Epithelial cell of proximal tubule (primary cell): ENCODE results near the gene HORMAD2. TPM values are rescaled to one million over a fixed set of nuclear protein-coding genes. Genes with fewer than 3 reads are reported as not detected.

Source experiments
- DNase-seq: peaks from one replicate; pipeline ENCODE4 v3.0.0-alpha.2; 2011; ENCODE audit warnings: low read depth
- H3K4me3 ChIP-seq: 2 replicates; pipeline ENCODE4 v1.5.1; 2011; ENCODE audit warnings: low read depth, mild to moderate bottlenecking, low read length
- CTCF ChIP-seq: conservative IDR thresholded peaks from 2 replicates; pipeline ENCODE4 v1.5.1; 2012; ENCODE audit warnings: low read depth, mild to moderate bottlenecking, low read length
- total RNA-seq: library from RNA; depleted of rRNA; stranded (reverse); fragments of >200 nt; gene quantifications from 2 replicates; pipeline ENCODE4 v1.2.3, GENCODE V29; 2015

The HORMAD2 gene
- total RNA-seq, 1 donor from 2014 or later: not detected

GRCh38 chr22:30040499-30041260 lies 39.6 kb upstream of the HORMAD2 start:
- H3K4me3 ChIP-seq: no peak overlapping the region
- DNase-seq: no peak
- no peak for TF ChIP-seq CTCF

DNA sequence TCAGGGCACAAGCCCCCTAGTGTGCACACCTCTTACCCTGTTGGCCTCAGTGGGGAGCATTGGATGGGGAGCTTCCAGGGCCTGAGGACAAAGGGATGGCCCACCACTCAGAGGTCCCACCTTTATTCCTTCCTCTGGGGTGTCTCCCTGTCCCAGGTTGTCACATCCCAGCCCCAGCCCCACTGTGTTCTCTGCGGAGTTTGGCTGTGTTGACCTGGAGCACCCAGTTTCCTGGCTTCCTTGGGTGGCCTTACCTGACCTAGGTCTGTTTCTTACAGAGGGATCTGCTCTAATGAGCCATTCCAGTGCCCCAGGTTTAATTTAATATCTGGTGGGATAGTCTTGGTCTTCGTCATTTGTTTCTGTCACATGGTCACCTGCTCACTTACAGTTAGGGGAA lies 38.8 kb upstream of the HORMAD2 start:
- TF ChIP-seq CTCF: no peak
- DNase-seq: no peak
- H3K4me3 ChIP-seq: no peak overlapping the region

DNA sequence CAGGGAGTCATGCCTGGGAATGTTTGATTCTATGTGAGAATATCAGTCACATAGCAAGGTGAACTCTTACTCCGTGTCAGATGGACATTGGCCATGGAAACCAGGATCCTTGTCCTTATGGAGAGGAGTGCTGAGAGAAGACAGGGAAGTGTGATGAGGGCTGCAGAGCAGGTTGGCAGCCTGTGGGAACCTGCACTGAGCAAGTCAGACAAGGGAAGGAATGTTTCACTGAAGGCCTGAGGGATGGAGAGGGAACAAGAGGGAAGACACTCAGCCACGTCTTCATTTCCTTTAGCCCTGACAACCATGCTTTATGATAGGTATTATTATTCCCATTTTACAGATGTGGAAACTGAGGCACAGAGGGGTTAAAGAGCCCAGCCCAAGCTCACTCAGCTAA lies 38.4 kb upstream of the HORMAD2 start:
- H3K4me3 ChIP-seq: no peak overlapping the region
- TF ChIP-seq CTCF: no peak
- DNase-seq: no peak

DNA sequence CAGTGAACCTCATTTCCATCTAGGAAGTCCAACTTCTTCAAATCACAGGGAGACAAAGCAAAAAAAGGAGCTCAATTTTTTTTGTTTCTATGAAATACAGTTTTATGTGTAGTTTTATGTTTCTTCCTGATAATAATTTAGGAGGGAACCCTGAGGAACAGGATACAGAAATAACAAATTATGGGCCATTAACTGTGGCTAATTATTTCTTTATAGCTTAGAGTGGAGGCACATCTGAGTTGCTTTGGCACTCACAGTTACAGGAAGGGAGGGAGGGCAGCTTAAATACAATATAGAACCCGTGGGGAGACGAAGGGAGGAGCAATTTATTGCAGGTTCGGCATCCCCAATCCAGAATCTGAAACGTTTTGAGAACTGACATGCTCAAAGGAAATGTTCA lies 37.1 kb upstream of the HORMAD2 start:
- TF ChIP-seq CTCF: no peak
- no peak overlapping the region for H3K4me3 ChIP-seq
- no peak for DNase-seq

DNA sequence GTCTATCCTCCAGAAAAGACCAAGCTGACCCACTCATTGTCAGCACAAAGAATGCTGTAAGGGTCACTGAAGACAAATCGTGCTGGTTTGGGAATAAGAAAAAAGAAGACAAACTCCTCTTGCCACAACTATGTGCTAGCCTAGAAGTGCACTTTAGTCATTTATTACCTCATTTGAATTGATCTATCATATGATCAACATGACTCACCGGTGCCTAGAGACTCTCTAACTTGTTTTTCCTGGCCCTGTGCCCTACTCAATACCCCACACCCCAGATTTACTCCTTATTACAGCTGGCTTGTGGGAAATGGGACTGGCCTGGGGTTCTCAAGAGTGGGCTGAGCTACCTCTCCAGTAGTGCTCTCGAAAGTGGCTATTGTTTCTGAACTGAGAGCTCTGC lies 35.9 kb upstream of the HORMAD2 start:
- TF ChIP-seq CTCF: no peak
- H3K4me3 ChIP-seq: no peak overlapping the region
- peak; percentile 97 for DNase-seq

DNA sequence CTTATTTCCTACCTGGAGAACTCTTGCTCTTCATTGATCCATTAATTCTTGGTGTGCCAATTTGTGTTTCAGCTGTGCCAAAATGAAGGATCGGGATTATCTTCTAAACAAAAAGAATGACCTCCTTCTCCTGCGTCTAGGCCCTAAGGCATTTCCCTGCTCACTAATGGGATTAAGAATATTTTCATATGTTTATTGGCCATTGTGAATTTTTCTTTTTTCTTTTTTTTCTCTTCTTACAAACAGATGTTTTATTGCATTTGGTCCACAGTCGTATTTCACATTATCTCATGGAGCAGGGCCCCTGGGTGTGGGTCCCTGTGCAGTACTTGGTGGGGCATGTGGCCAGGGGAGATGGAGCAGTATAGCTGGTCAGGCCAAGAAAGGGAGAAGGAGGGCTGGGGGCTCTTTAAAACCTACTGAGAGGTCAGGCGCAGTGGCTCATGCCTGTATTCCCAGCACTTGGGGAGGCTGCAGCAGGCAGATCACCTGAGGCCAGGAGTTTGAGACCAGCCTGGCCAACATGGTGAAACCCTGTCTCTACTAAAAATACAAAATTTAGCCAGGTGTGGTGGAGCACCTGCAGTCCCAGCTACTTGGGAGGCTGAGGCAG lies 35.3 kb upstream of the HORMAD2 start:
- no peak for DNase-seq
- H3K4me3 ChIP-seq: no peak overlapping the region
- TF ChIP-seq CTCF: no peak

DNA sequence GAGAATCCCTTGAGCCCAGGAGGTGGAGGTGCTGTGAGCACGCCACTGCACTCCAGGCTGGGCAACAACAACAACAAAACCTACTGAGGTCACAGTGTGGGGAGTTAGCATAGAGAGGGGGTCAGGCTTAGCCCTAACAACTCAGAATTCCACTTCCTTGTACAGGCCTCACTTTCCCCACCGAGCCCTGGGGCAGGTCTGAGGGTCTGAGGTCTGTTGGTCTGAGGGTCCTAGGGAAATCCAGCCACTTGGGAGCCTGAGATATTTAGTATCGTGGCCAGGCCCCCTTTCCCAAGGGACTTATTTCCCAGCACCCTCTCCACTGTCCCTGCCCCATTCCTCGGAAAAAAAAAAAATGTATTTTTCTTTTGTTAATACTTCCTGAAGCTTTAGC lies 34.8 kb upstream of the HORMAD2 start:
- TF ChIP-seq CTCF: no peak
- DNase-seq: no peak
- H3K4me3 ChIP-seq: no peak overlapping the region
